Activated CD4-positive, CD25-positive, alpha-beta regulatory T cell treated with anti-CD3 and anti-CD28 coated beads, Interleukin-2, amount 50 U/mL, for 16 hours (primary cell): ENCODE measurements around the gene NEUROD4.
"Not testable (repeated sequence)": the region's sequence is repeated elsewhere in the genome, so short reads cannot be mapped to it uniquely, and the experiment has no call there.

Experiments
- DNase-seq: peaks from one replicate; pipeline ENCODE4 v3.0.0-alpha.2; 2020; ENCODE audit warnings: low read depth, low spot score

The NEUROD4 gene, protein sequence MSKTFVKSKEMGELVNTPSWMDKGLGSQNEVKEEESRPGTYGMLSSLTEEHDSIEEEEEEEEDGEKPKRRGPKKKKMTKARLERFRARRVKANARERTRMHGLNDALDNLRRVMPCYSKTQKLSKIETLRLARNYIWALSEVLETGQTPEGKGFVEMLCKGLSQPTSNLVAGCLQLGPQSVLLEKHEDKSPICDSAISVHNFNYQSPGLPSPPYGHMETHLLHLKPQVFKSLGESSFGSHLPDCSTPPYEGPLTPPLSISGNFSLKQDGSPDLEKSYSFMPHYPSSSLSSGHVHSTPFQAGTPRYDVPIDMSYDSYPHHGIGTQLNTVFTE

DNA sequence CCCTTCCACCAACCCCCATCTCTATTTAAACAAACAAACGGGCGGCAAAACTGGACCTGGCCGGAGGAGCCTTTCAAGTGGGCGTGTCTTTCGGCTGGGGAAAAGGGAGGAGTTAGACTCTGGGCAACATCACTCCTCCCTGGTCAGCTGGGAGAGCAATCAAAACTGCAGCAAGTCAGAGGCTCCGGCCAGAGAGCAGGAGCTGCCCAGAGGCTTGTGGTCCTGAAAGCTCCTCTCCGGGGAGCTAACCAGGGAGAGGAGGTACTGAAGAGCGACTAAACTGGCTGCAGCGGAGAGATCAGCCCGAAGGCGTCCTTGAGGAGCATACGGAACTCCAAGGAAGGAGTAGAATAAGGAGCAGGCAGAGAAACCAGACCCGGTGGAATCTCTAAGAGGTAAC lies at the start of gene NEUROD4:
Gene NEUROD4 (plus strand): TSS at position 191 of the 400 bp plus-strand sequence. CDS start 6,466 bp downstream, outside the sequence.
- DNase-seq: no peak

DNA sequence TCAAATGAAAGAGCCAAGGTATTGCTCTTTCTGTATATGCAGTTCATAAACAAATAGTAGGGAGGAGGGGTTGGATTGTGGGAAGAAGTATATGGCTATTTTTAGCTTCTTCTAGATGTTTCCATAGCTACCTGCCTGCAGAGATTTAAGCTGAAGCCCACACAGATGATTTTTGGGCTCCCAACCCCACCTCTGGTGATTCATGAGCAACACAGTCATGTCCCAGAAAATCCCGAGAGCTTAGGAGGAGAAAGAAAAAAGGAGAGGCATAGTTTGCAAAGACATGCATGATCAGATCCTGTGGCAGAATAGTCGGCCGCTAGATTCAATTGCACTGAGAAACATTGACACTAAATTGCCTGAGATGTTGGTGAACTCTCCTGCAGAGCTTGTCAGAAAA lies 49.0 kb upstream of the NEUROD4 start:
- DNase-seq: no peak

DNA sequence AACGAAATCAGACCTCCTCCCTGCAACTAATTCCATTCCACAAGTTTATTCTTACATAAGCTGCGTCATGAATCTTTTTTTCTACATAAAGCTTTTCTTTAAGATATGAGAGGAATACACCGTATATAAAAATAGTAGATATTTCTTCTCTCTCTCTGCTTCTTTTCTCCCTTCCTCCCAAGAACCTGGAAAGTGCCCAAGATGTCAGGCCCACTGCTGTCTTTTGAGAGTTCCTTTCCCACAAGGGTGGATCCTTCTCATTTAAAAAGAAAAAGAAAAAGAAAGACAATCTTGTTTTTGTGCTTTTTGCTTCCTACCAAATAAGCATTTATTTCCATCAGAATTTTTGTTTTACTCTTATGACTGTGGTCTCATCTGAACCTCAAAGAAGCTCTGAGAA lies 46.2 kb upstream of the NEUROD4 start:
- DNase-seq: no peak

DNA sequence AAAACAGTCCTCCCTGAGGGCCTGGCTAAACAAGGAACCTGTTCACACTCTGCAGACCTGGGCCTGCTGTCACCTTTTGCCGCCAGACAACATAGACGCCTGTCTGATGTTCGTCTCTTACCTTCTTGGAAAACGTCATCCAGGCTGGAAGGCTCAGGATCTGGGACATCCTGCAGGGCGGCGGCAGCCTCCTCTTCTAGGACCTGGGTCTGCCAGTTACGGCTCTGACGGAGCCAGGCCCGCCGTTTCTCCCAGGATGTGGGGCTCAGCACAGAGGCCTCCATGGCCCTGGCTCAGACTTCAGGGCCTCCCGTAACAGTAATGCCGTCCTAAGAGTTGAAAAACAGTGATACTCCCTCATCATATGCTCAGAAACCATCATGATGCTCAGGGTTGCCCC lies 45.5 kb upstream of the NEUROD4 start:
- DNase-seq: no peak

DNA sequence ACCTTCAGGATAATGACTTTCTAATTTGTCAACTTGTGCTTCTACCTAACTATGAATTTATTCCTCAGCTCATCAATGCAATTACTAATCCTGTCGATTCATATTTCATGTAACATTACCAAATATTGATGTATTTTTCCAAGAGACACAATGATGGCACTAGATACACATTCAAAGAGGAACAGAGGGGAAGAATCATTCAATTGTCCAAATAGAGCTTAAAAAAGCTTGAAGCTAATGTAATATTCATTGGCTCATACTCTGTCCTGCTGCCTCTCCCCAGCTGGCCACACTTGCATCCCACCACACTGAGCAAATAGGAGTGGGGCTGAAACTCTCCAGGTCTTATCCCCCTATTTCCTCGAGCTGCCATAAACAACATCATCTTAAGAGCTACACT lies 44.5 kb upstream of the NEUROD4 start:
- no peak for DNase-seq

DNA sequence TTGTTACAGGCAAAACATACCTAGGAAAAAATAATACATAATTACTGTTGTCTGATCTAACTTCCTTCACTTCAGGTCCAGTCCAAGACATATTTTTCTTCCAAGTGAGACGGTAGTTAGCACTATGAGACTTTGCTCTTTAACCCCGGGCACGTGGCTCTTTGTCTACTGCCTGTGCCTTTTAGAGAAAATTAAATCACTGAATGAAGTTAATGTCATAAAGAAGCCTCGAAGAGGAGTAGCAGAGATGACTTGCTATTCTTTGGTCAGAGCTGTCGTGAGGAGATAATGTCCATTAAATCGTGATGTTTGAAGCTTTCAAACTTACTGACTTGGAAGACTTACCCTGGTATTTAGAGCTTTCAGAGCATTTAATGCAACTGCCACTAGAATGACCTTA lies 43.9 kb upstream of the NEUROD4 start:
- DNase-seq: no peak

DNA sequence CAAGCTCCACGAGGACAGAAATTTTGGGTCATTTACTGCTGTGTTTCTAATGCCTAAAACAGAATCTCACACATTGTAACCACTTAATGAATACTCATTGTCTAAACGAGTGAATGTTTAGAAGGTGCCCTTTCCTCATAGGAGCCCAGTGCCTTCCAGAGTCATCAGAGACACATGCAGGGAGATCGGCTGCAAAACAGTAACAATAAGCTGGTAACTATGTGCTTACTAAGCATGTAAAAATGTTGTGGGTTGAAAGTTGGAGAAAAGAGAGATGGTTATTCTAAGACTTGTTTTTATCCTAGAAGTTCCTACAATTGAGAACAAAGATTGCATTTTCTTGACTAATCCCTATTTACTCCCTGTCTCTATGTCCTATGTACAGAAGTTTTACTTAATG lies 42.6 kb upstream of the NEUROD4 start:
- no peak for DNase-seq

DNA sequence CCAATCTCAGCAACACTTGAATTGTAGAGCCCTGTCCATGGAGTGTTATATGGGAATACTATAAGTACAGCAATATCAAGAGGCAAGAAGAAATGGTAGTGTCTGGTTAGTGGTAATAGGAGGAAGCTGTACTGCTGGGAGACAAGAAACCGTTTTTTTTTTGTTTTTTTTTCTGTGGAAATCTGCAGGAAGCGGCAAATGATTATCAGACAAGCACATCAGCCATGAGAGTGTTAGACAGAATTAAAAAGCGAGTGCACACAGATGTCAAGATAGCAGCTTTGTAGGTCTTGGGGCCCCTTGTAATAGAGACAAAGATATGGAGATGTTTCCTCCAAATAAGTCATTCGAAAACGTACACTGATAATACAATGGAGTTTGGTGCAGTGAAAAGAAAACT lies 41.9 kb upstream of the NEUROD4 start:
- DNase-seq: no peak

DNA sequence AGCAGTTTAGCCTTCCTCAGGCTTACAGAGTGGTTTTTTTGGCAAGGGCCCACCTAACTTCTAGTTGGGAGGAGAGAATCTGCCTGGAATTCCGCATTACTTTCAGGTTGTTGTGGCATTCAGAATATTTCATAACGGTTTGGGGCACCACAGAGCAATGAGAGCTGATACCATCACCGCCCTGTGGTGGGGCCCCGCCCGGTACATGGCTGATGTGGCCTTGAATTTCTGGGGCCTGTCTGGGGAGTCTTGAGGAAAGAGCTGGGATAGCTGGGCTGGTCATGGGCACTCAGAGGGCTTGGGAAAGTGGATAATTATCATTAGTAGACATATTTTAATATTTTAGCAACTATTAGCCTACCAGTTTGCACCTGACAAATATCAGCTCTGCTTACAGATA lies 39.4 kb upstream of the NEUROD4 start:
- DNase-seq: no peak

DNA sequence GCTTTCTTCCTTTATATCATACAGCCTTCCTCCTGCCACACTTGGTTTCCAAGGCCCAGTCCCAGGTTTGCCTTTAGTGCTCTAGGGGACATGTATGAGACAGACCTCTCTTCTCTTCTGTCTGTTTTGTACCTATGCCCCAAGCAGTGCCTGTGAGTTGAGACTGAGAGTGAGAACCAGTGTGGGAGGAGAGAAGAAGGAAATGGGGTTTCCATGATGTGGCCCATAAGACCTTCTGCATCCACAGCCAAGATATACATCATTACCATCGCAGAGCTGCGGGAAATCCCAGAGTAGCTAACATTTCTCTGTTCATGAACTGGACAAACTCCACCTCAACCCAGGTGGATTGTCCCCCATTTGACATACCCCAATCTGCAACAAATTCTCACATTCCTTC lies 38.0 kb upstream of the NEUROD4 start:
- DNase-seq: no peak

DNA sequence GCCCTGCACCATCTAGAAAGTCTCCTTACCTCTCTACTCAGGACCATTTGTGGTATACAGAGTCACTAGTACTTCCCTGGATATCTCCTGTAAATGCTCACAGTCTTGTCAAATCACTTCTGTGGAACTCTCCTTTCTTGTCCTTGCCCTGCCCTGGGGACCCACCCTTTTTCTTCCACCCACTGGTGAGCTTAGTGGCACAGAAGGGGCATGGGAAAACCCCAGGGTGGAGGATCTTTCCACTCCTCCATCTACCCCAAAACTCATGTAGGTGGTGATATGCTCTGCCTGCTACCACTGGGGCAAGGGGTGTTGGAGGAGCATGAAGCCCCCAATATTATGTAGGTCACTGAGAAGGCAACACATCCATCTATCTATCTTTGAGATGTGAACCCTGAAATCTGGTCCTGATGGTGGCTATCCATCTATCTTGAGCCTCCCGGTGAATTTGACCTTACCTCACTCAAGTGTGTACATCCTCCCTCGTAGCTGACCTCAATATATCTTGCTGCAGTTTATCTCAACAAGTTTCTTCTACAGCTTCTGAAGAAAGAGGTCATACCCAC lies 36.2 kb upstream of the NEUROD4 start:
- no peak for DNase-seq

DNA sequence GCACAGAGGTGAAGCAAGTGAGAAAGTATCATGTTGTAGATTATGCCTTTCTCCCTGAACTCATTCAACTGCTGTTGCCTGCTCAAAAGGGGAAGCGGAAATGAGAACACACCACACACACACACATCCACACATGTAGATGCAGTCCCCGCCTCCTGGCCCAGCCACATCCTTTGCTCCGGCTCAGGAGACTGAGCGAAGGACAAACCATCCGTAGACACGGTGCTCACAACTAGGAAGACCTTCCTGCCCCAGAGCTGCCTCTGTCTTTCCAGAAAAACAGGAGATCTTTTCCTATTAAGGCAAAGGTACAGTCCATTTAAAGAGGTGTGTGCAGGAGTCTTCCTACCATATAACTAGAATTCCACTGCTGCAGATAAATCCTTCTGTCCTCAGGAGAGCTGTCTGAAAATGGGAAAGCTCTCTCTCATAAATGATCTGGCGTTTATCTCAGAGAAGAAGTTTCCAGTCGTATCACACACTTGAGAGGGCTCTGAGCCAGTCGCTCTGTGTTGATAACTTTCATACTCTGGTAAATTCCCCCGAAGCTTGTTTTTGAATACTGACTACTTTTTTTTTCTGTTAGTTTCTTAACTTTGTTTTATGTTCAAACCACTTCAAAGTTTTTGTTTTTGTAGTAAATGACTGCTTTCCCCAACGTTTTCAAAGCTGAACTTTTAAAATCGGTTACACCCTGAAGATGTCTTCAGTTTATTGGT lies 35.0 kb upstream of the NEUROD4 start, which contains the start of gene TESPA1:
Gene TESPA1 (minus strand): TSS at position 105 of the 719 bp plus-strand sequence. CDS start 10,200 bp downstream, outside the sequence.
- peak; percentile 69 for DNase-seq

DNA sequence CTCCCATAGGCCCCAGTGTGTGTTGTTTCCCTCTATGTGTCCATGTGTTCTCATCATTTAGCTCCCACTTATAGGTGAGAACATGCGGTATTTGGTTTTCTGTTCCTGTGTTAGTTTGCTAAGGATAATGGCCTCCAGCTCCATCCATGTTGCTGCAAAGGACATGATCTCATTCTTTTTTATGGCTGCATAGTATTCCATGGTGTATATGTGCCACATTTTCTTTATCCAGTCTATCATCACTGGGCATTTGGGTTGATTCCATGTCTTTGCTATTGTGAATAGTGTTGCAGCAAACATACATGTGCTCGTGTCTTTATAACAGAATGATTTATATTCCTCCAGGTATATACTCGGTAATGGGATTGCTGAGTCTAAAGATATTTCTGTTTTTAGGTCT lies 33.0 kb upstream of the NEUROD4 start:
- not testable (repeated sequence) for DNase-seq

DNA sequence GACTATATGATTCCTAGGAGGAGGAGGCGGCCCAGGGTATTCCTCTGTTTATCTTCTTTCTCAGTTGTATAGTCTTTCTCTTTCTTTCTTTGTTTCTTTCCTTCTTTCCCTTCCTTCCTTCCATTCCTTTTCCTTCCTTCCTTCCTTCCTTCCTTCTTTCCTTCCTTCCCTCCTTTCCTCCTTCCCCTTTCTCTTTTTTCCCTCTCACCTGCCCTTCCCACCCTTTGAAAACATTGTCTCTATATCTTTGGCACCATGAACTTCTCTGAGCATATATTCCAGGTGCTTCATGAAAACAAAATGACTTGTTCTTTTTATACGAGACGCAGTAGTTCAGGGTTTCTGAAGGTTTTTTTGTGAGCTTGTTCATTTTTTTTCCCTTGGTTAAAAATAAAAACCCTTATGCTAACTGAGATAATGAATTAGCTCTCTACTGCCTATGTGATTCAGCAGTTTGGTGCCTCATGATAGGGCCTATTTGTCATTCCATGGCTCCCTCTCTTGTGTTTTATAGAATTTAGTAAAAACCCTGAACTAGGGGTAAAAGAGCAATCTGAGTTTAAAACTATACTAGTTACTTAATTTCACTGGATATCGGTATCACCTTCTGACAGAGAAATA lies 32.1 kb upstream of the NEUROD4 start:
- DNase-seq: no peak

DNA sequence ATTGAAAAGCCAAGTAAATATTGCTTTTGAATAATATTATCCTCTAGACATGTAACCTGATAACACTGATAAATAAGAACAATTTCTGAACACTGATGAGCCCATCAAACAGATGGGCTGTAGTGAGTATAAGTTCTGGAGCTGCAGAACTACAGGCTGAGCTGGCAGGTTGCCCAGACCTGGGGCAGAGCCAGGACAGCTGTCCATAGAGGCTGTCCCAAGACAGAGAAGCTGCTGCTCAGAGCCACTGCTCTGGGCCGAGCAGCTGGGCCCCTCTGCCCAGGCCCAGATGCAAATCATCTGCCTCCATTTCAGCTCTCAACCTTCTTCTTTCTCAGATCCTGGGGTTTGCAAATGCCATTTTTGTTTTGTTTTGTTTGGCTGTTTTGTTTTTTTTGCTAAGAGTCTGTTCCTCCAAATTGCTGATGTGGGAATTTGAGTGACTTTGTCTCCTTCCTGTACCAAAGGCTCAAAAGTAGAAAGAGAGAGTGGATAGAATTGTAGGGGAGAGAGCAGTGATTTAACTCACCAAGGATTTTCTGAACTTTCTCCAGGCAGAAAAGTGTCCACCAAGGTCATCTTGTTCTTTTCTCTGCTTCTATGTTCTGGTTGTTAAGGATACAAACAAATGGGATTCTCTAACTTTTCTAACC lies 31.2 kb upstream of the NEUROD4 start:
- DNase-seq: no peak

DNA sequence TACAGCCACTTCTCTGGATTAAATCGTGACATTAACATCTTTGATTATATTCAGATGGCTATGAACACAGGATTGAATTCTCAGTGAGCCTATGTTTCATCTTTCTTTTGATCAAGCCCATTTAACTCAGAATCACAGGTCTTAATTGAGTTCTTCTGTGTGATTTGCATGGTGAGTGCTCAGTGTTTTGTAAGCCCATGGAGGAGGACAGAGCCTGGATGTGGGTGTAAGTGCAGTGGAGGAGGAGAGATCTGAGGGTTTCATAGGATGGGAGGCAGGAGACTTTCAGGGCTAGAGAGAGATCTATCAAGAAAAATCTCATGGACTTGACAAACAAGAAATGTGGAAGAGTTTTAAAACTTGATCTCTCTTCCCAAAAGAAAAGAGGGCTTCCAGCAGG lies 29.9 kb upstream of the NEUROD4 start:
- DNase-seq: no peak

DNA sequence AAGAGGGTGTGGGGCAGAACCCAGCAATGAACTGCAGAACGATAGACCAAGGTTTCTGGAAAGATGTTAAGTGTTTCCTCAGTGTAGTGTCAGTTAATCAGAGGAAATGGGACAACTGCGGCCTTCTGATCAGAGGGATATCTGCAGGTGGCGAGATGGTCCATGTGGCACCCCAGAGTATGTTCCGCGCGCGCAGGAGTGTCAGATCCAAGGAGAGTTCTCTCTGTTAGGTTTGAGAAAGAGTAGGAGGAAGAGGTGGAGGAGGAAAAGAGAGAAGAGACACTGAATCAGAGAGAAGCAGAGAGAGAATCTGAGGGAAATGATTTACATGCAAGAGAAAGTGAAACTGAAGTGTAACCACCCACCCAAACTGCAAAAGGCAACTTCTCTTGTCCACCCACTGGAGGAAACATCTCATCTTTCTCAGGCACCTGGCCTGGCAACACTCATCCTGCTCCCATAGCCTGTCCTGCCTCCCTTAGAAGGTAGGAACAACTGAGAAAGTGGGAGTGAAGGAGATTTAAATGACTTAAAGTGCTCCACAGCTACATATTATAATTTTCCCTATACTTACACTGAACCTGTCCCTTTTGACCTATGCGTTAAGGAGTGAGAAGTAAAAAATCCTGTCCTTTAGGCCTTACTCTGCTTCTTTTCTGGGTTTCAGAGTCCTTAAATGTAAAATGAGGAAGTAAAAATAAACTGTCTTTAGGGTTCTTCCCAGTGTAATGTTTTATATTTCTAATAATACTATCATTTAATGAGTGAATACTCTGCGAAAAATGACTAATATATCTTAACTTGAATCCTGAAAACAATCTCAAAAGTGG lies 28.4 kb upstream of the NEUROD4 start:
- peak; percentile 4 for DNase-seq

DNA sequence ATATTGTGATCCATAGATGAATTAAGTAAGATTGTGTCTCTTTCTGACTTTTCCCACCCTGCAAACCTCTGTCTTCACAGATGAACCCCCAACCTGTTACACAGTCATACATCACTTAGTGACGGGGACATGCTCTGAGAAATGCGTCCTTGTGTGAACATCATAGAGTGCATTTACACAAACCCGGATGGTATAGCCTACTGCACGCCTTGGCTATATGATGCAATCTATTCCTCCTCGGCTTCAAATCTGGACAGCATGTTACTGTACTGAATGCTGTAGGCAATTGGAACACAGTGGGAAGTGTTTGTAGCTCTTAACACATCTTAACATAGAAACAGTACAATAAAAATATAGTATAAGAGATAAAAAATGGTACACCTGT lies 27.8 kb upstream of the NEUROD4 start:
- no peak for DNase-seq

DNA sequence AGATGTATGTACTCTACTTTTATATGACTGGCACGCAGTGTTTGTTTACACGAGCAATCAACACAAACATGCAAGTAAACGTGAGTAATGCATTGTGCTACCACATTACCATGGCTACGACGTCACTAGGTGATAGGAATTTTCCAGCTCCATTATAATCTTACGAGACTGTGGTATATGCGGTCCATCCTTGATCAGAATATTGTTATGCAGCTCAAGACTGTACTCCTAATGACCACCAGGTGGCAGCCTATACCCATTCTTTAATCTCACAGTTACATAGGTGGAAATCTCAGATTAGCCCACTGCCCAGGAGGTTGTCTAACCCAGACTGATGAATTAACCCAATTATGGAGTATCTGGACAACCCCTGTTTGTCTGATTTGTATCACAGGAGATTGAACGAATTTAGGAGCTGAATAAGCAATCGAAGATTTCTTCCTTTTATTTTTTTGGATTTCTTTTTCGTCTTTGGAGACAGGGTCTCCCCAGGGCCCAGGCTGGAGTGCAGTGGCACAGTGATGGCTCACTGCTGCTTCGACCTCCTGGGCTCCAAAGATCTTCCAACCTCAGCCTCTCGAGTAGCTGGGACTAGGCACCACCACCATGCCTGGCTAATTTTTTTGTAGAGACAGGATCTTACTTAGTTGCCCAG lies 26.5 kb upstream of the NEUROD4 start:
- peak; percentile 34 for DNase-seq

DNA sequence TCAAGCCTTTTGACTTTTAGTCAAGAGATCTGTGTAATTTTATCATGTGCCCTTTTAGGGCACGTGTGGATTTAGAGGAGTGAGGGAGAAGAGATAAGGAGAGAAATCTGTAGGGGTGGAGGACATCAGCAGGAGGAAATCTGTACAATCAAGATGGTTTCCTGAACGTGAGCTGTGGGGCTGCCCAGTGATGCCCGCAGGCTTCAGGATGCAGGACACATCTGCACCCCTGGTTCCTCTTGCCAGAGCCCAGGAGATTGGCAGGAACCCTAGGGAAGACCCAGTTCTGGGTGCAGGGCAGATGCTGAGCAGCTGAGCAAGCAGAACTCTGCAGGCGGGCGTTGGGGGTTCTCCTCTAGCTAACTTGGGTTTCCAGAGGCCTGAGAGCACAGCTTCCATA lies 23.6 kb upstream of the NEUROD4 start:
- no peak for DNase-seq
